ENCODE data around the gene ABHD16A. TPM values are rescaled to one million over a fixed set of nuclear protein-coding genes. Genes with fewer than 3 reads are reported as not detected.
A peak's percentile ranks its signal among the peaks of the same experiment; 100 is the strongest.
"Not testable (repeated sequence)": the region's sequence is repeated elsewhere in the genome, so short reads cannot be mapped to it uniquely, and the experiment has no call there.

The ABHD16A gene
- polyA plus RNA-seq, 6 donors from 2014 or later: 27.3 to 45.3 (median 33.4) TPM

DNA sequence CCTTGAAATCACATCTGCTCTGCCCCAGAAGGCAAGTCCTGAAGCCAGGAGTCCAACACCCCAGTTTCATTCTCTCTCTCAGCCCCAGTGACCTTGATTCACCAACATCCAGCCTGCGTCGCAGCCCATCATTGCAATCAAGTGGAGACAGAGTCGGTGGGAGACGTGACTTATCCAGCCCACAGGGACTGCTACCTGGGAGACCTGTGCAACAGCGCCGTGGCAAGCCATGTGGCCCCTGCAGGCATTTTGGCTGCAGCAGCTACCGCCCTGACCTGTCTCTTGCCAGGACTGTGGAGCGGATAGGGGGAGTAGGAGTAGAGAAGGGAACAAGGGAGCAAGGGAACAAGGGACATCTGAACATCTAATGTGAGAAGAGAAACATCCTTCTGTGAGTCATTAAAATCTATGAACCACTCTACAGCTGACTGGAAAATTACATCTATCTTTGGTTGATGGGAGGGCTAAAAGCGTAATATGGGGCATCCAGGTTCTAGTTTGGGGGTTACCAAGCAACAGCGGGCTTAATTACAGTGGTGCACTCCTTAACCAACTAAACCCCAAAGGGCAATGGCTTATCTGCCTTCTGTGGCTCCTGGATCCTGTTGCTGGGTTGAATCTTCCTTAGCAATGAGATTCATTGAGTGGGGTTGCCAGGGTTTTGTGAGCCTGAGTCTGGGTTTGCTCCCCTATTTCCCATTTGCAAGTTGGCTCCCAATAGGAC, 14.5 kb upstream of the ABHD16A start:
- Mint-ChIP-seq H3K27me3 (peaks cover 0 to 7% (median 0%) of the 10 kb centered on the region in 3 donors), H3K9me3 (no peaks in the 10 kb centered on the region), H3K4me1 (peaks cover 0 to 3% (median 0%) of the 10 kb centered on the region in 3 donors), H3K4me3 (no peak overlapping the region), H3K36me3 (no peaks in the 10 kb centered on the region), H3K27ac (peak overlapping the region in 1 of 6 donors; percentile 64)
- ATAC-seq (ENCODE audit: low read depth in 2 of 2): no peak
- DNase-seq: no peak

DNA sequence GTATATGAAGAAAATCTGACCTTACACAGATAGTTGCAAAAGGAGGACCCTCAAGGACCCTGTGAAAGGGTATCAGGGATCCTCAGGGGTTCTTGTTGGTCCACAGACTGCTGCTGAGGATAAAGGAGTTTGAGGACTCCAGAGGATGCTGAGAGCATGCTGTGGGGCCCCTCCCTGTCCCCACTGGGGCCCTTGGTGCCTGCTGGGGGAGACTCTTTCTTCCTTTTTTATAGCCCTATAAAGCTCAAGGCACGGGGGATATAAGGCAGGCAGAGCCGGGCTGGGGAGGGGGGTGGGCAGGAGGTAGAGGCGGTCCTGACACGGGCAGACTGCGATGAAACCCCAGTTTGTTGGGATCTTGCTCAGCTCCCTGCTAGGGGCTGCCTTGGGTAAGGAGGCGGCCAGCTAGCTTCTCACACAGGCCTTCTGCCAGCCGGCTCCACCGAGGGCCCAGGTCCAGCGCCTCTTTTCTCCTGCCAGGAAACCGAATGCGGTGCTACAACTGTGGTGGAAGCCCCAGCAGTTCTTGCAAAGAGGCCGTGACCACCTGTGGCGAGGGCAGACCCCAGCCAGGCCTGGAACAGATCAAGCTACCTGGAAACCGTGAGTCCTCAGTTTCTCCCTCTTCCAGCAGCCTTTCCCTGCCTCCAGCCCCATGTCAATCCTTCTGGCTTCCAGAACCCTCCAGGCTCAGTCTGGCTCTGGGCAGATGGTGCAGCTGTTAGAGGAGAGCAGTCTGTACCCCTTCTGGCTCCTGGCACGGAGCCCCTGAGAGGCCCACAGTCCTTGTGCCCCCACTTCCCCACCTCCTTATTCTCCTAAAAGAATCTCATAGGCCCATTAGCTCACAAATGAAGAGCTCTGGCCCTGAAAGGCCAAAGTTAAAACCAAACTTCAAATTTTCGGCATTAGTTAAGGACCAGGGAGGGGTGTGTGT, 12.2 kb upstream of the ABHD16A start, which contains the start of gene LY6G6D:
LY6G6D (plus strand) TSS at position 327 of the 937 bp plus-strand sequence; CDS start at position 335, 8 bp downstream.
- ATAC-seq (ENCODE audit: low read depth in 2 of 2): no peak
- Mint-ChIP-seq H3K9me3 (no peaks in the 10 kb centered on the region), H3K4me1 (peaks cover 17 to 22% (median 19%) of the 10 kb centered on the region in 3 donors), H3K36me3 (no peaks in the 10 kb centered on the region), H3K4me3 (no peak within 1 kb of the TSS), H3K27ac (peak within 1 kb of the TSS in 2 of 6 donors; percentile 47), H3K27me3 (peaks cover 0 to 8% (median 0%) of the 10 kb centered on the region in 3 donors)
- DNase-seq: no peak

- Mint-ChIP-seq H3K36me3 (no peaks in the 10 kb centered on the region), H3K9me3 (no peaks in the 10 kb centered on the region), H3K27ac (peak overlapping the region in 1 of 6 donors; percentile 47), H3K4me1 (peaks cover 17 to 22% (median 20%) of the 10 kb centered on the region in 3 donors), H3K4me3 (no peak overlapping the region), H3K27me3 (peaks cover 0 to 8% (median 0%) of the 10 kb centered on the region in 3 donors)
- DNase-seq: no peak
- ATAC-seq (ENCODE audit: low read depth in 2 of 2): no peak
Observed at GRCh38 chr6:31713991-31714684, 11.0 kb upstream of the ABHD16A start.

- no peak overlapping the region for H3K4me3 Mint-ChIP-seq
- no peaks in the 10 kb centered on the region for H3K9me3 Mint-ChIP-seq
- ATAC-seq (ENCODE audit: low read depth in 2 of 2) (no peak), DNase-seq (no peak)
- H3K27ac Mint-ChIP-seq: peak overlapping the region in 3 of 6 donors; percentile 47 to 86 (median 63)
- no peaks in the 10 kb centered on the region for H3K36me3 Mint-ChIP-seq
- H3K27me3 Mint-ChIP-seq: peaks cover 0 to 8% (median 0%) of the 10 kb centered on the region in 3 donors
- H3K4me1 Mint-ChIP-seq: peaks cover 17 to 22% (median 20%) of the 10 kb centered on the region in 3 donors
Observed at GRCh38 chr6:31713465-31713864, 10.3 kb upstream of the ABHD16A start.

GRCh38 chr6:31712296-31712695, 9.2 kb upstream of the ABHD16A start:
- peak; percentile 87 to 88 for ATAC-seq (ENCODE audit: low read depth in 2 of 2)
- H3K27ac Mint-ChIP-seq: peak overlapping the region in 2 of 6 donors; percentile 5 to 35
- peak overlapping the region in 1 of 8 donors; percentile 17 for H3K4me3 Mint-ChIP-seq
- peaks cover 17 to 22% (median 20%) of the 10 kb centered on the region in 3 donors for H3K4me1 Mint-ChIP-seq
- no peaks in the 10 kb centered on the region for H3K36me3 Mint-ChIP-seq
- H3K9me3 Mint-ChIP-seq: no peaks in the 10 kb centered on the region
- no peak for DNase-seq
- peaks cover 0 to 8% (median 0%) of the 10 kb centered on the region in 3 donors for H3K27me3 Mint-ChIP-seq

GRCh38 chr6:31711233-31711632, 8.1 kb upstream of the ABHD16A start:
- Mint-ChIP-seq H3K27ac (peak overlapping the region in 2 of 6 donors; percentile 56 to 87), H3K9me3 (no peaks in the 10 kb centered on the region), H3K36me3 (no peaks in the 10 kb centered on the region), H3K4me1 (peaks cover 17 to 22% (median 20%) of the 10 kb centered on the region in 3 donors), H3K27me3 (peaks cover 0 to 8% (median 0%) of the 10 kb centered on the region in 3 donors), H3K4me3 (peak overlapping the region in 1 of 8 donors; percentile 35)
- no peak for DNase-seq
- ATAC-seq (ENCODE audit: low read depth in 2 of 2): no peak

- Mint-ChIP-seq H3K36me3 (no peaks in the 10 kb centered on the region), H3K4me3 (peak overlapping the region in 3 of 8 donors; percentile 10 to 31 (median 29)), H3K27me3 (peaks cover 0 to 8% (median 0%) of the 10 kb centered on the region in 3 donors), H3K9me3 (no peaks in the 10 kb centered on the region), H3K27ac (peak overlapping the region in 3 of 6 donors; percentile 8 to 89 (median 47)), H3K4me1 (peaks cover 17 to 22% (median 20%) of the 10 kb centered on the region in 3 donors)
- DNase-seq: no peak
- ATAC-seq (ENCODE audit: low read depth in 2 of 2): no peak
Observed at GRCh38 chr6:31710523-31711219, 7.5 kb upstream of the ABHD16A start.

DNA sequence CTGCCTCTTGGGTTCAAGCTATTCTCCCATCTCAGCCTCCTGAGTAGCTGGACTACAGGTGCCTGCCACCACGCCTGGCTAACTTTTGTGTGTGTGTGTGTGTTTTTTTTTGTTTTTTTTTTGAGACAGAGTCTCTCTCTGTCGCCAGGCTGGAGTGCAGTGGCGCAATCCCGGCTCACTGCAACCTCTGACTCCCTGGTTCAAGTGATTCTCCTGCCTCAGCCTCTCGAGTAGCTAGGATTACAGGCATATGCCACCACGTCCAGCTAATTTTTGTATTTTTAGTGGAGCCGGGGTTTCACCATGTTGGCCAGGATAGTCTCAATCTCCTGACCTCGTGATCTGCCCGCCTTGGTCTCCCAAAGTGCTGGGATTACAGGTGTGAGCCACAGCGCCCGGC, 6.0 kb upstream of the ABHD16A start:
- not testable (repeated sequence) for ATAC-seq (ENCODE audit: low read depth in 2 of 2); DNase-seq; H3K9me3 Mint-ChIP-seq; H3K27me3 Mint-ChIP-seq; H3K27ac Mint-ChIP-seq; H3K36me3 Mint-ChIP-seq; H3K4me3 Mint-ChIP-seq
- peaks cover 17 to 22% (median 20%) of the 10 kb centered on the region in 3 donors for H3K4me1 Mint-ChIP-seq

DNA sequence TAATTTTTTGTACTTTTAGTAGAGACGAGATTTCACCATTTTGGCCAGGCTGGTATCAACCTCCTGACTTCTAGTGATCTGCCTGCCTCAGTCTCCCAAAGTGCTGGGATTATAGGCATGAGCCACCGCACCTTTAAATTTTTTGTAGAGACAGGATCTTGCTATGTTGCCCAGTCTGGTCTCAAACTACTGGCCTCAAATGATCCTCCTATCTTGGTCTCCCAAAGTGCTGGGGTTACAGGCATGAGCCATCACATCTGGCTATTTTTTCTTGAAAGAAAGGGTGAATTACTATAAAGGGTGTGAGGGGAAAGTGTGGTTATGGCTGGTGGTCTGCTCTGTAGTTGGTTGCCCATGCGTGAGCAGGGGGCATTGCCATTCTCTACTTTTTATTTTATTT, 5.1 kb upstream of the ABHD16A start:
- H3K4me1 Mint-ChIP-seq: peaks cover 21 to 28% (median 26%) of the 10 kb centered on the region in 3 donors
- H3K27me3 Mint-ChIP-seq: peaks cover 0 to 6% (median 0%) of the 10 kb centered on the region in 3 donors

DNA sequence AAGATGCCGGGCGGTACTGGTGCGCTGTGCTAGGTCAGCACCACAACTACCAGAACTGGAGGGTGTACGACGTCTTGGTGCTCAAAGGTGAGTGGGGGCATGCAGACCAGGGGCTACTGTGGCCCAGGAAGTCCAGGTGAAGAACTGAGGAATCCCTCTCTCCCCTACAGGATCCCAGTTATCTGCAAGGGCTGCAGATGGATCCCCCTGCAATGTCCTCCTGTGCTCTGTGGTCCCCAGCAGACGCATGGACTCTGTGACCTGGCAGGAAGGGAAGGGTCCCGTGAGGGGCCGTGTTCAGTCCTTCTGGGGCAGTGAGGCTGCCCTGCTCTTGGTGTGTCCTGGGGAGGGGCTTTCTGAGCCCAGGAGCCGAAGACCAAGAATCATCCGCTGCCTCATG, 4.6 kb upstream of the ABHD16A start:
- ATAC-seq (ENCODE audit: low read depth in 2 of 2) (no peak), DNase-seq (no peak)
- Mint-ChIP-seq H3K27me3 (peaks cover 0 to under 1% (median 0%) of the 10 kb centered on the region in 3 donors), H3K4me3 (no peak overlapping the region), H3K27ac (no peak overlapping the region), H3K4me1 (peaks cover 22 to 30% (median 28%) of the 10 kb centered on the region in 3 donors), H3K9me3 (no peaks in the 10 kb centered on the region), H3K36me3 (peaks cover 0 to under 1% of the 10 kb centered on the region in 2 donors)

More for the DNA sequence above, 5.1 kb upstream of the ABHD16A start:
- no peaks in the 10 kb centered on the region for H3K9me3 Mint-ChIP-seq
- no peak for DNase-seq
- no peaks in the 10 kb centered on the region for H3K36me3 Mint-ChIP-seq
- H3K27ac Mint-ChIP-seq: no peak overlapping the region
- no peak overlapping the region for H3K4me3 Mint-ChIP-seq
- no peak for ATAC-seq (ENCODE audit: low read depth in 2 of 2)

- DNase-seq (no peak), ATAC-seq (ENCODE audit: low read depth in 2 of 2) (no peak)
- Mint-ChIP-seq H3K27me3 (no peaks in the 10 kb centered on the region), H3K4me3 (peak within 1 kb of the TSS in 2 of 8 donors; percentile 9 to 36), H3K4me1 (peaks cover 26 to 35% (median 29%) of the 10 kb centered on the region in 3 donors), H3K9me3 (no peaks in the 10 kb centered on the region), H3K27ac (no peak within 1 kb of the TSS), H3K36me3 (peaks cover 0 to 5% of the 10 kb centered on the region in 2 donors)
Observed at GRCh38 chr6:31706599-31706998, 3.5 kb upstream of the ABHD16A start, which contains the start of gene LY6G6F. LY6G6F (plus strand) TSS chr6:31706866; CDS start chr6:31706907, 41 bp downstream.

GRCh38 chr6:31705931-31706330, 2.8 kb upstream of the ABHD16A start:
- ATAC-seq (ENCODE audit: low read depth in 2 of 2) (no peak), DNase-seq (no peak)
- no peaks in the 10 kb centered on the region for H3K27me3 Mint-ChIP-seq
- H3K4me3 Mint-ChIP-seq: no peak overlapping the region
- H3K9me3 Mint-ChIP-seq: no peaks in the 10 kb centered on the region
- H3K36me3 Mint-ChIP-seq: peaks cover 0 to 5% of the 10 kb centered on the region in 2 donors
- no peak overlapping the region for H3K27ac Mint-ChIP-seq
- peaks cover 25 to 36% (median 29%) of the 10 kb centered on the region in 3 donors for H3K4me1 Mint-ChIP-seq
